ENCODE data around the gene KDM5B.

GRCh38 chr1:202691816-202692215 is 116.4 kb downstream of the KDM5B start:
- TF ChIP-seq POLR2A (IDR thresholded peaks at IDR 0.05) (no peak), CTCF (IDR thresholded peaks at IDR 0.05) (no peak), POLR2AphosphoS5 (IDR thresholded peaks at IDR 0.05) (no peak)

Data from transverse colon (tissue), 4 donors.